Caco-2 (cell line): ENCODE measurements around the gene NUMB. TPM values are rescaled to one million over a fixed set of nuclear protein-coding genes. Genes with fewer than 3 reads are reported as not detected.

Source experiments
- BruUV-seq: library from RNA; stranded (reverse); fragments of 400-500 nt; replicated peaks from 2 replicates; lab custom pipeline; 2021; lab: Mats Ljungman, UMichigan
- CTCF ChIA-PET: fragments of 300-600 bp; sonication (Branson Sonifier 250); formaldehyde crosslinking; loops from one replicate; lab custom pipeline; 2022; ENCODE audit warnings: antibody characterized with exemption; lab: Charles Lee
- POLR2A ChIA-PET: fragments of 300-600 bp; sonication (Branson Sonifier 250); formaldehyde crosslinking; loops from one replicate; lab custom pipeline; 2022; ENCODE audit warnings: antibody characterized with exemption; lab: Charles Lee
- DNase-seq, 2 experiments: peaks; one replicate each; pipeline versions ENCODE4 v3.0.0 to v3.0.0-alpha.2; 2020 to 2022
- H3K27me3 ChIP-seq: replicated peaks from 2 replicates; pipeline ENCODE4 v1.6.0; 2011; ENCODE audit warnings: low read length; ENCODE audit not compliant: control insufficient read depth, insufficient read depth
- H3K36me3 ChIP-seq: 2 replicates; pipeline ENCODE4 v1.5.1; 2011; ENCODE audit warnings: low read length; ENCODE audit not compliant: control insufficient read depth, insufficient read depth
- H3K4me1 ChIP-seq: fragments of 250-450 bp; sonication (Bioruptor Pico); 2 replicates; pipeline ENCODE4 v1.5.1; 2020; ENCODE audit warnings: mild to moderate bottlenecking
- H3K4me3 ChIP-seq: 2 replicates; pipeline ENCODE4 v1.5.1; 2011; ENCODE audit warnings: low read depth, mild to moderate bottlenecking, control low read depth, low read length
- H3K9me3 ChIP-seq: fragments of 250-450 bp; sonication (Bioruptor Pico); 2 replicates; pipeline ENCODE4 v1.5.1; 2020; ENCODE audit warnings: mild to moderate bottlenecking, moderate library complexity
- H3K27ac Mint-ChIP-seq: one replicate; pipeline ENCODE4 v1.8.0; 2022; ENCODE audit warnings: mixed read lengths; ENCODE audit not compliant: unreplicated experiment
- H3K27me3 Mint-ChIP-seq: one replicate; pipeline ENCODE4 v1.8.0; 2022; ENCODE audit warnings: mixed read lengths; ENCODE audit not compliant: insufficient read depth, unreplicated experiment
- H3K36me3 Mint-ChIP-seq: one replicate; pipeline ENCODE4 v1.8.0; 2022; ENCODE audit warnings: mild to moderate bottlenecking, mixed read lengths; ENCODE audit not compliant: insufficient read depth, unreplicated experiment
- H3K4me1 Mint-ChIP-seq: one replicate; pipeline ENCODE4 v1.8.0; 2022; ENCODE audit warnings: low read depth, mixed read lengths; ENCODE audit not compliant: unreplicated experiment
- H3K4me3 Mint-ChIP-seq: one replicate; pipeline ENCODE4 v1.8.0; 2022; ENCODE audit warnings: mild to moderate bottlenecking, moderate library complexity, mixed read lengths; ENCODE audit not compliant: unreplicated experiment
- H3K9me3 Mint-ChIP-seq: one replicate; pipeline ENCODE4 v1.8.0; 2022; ENCODE audit warnings: mixed read lengths; ENCODE audit not compliant: unreplicated experiment
- CTCF ChIP-seq, 2 experiments: fragments of 200-600 bp in 1 of 2; IDR thresholded peaks; 1 replicate in 1 of 2; 2 replicates in 1 of 2; pipeline versions ENCODE4 v1.5.1 to v1.8.0; 2011 to 2022; ENCODE audit warnings: antibody characterized with exemption in 1 of 2, control low read depth in 1 of 2, inconsistent platforms in 1 of 2, low read depth in 1 of 2, low read length in 1 of 2, mild to moderate bottlenecking in 1 of 2, moderate library complexity in 1 of 2; ENCODE audit not compliant: insufficient read depth in 1 of 2, severe bottlenecking in 1 of 2, unreplicated experiment in 1 of 2
- intact Hi-C: fragments of 100-400 bp; cut with micrococcal nuclease; formaldehyde crosslinking; loops from one replicate; pipeline ENCODE4 v1.10.0; 2022; ENCODE audit not compliant: unreplicated experiment
- total RNA-seq: library from RNA; stranded (reverse); gene quantifications from 2 replicates; pipeline ENCODE4 v1.2.3, GENCODE V29; 2022

The NUMB gene
- total RNA-seq, 1 experiment from 2014 or later, result 67.6 TPM

GRCh38 chr14:73252491-73253322 is 205.6 kb downstream of the NUMB start:
- Histone ChIP-seq H3K36me3 (no peaks in the 10 kb centered on the region), H3K27me3 (no peaks in the 10 kb centered on the region), H3K9me3 (no peaks in the 10 kb centered on the region), H3K4me3 (no peak overlapping the region), H3K4me1 (no peaks in the 10 kb centered on the region)
- no peaks in the 10 kb centered on the region for H3K27me3 Mint-ChIP-seq
- no peak overlapping the region for H3K27ac Mint-ChIP-seq
- H3K36me3 Mint-ChIP-seq, result no peaks in the 10 kb centered on the region
- intact Hi-C loops, result no loop called here
- no peak for DNase-seq
- H3K4me3 Mint-ChIP-seq, result no peak overlapping the region
- POLR2A ChIA-PET, result no interaction called here
- CTCF ChIA-PET, result no interaction called here
- H3K4me1 Mint-ChIP-seq, result no peaks in the 10 kb centered on the region
- no TSS peak for BruUV-seq
- no peaks in the 10 kb centered on the region for H3K9me3 Mint-ChIP-seq
- TF ChIP-seq CTCF (IDR thresholded peaks at IDR 0.05; ENCODE audit: insufficient read depth in 1 of 2, low read depth in 1 of 2, low read length in 1 of 2, severe bottlenecking in 1 of 2, unreplicated experiment in 1 of 2), result no peak

GRCh38 chr14:73251516-73252215 is 206.7 kb downstream of the NUMB start:
- H3K36me3 Mint-ChIP-seq, result no peaks in the 10 kb centered on the region
- H3K36me3 ChIP-seq, result no peaks in the 10 kb centered on the region
- H3K9me3 Mint-ChIP-seq, result no peaks in the 10 kb centered on the region
- no peak overlapping the region for H3K27ac Mint-ChIP-seq
- DNase-seq, result no peak
- H3K9me3 ChIP-seq, result no peaks in the 10 kb centered on the region
- H3K27me3 ChIP-seq, result no peaks in the 10 kb centered on the region
- no peaks in the 10 kb centered on the region for H3K4me1 Mint-ChIP-seq
- H3K4me1 ChIP-seq, result no peaks in the 10 kb centered on the region
- ChIA-PET CTCF (no interaction called here), POLR2A (no interaction called here)
- H3K4me3 Mint-ChIP-seq, result no peak overlapping the region
- no TSS peak for BruUV-seq
- no peak overlapping the region for H3K4me3 ChIP-seq
- intact Hi-C loops, result no loop called here
- no peak for TF ChIP-seq CTCF (IDR thresholded peaks at IDR 0.05; ENCODE audit: insufficient read depth in 1 of 2, low read depth in 1 of 2, low read length in 1 of 2, severe bottlenecking in 1 of 2, unreplicated experiment in 1 of 2)
- H3K27me3 Mint-ChIP-seq, result no peaks in the 10 kb centered on the region

- ChIA-PET POLR2A (no interaction called here), CTCF (no interaction called here)
- intact Hi-C loops, result no loop called here
- Mint-ChIP-seq H3K36me3 (no peaks in the 10 kb centered on the region), H3K9me3 (no peaks in the 10 kb centered on the region), H3K27ac (no peak overlapping the region), H3K4me3 (no peak overlapping the region), H3K4me1 (no peaks in the 10 kb centered on the region), H3K27me3 (no peaks in the 10 kb centered on the region)
- Histone ChIP-seq H3K36me3 (no peaks in the 10 kb centered on the region), H3K4me1 (no peaks in the 10 kb centered on the region), H3K4me3 (no peak overlapping the region), H3K9me3 (no peaks in the 10 kb centered on the region), H3K27me3 (no peaks in the 10 kb centered on the region)
- TF ChIP-seq CTCF (IDR thresholded peaks at IDR 0.05; ENCODE audit: insufficient read depth in 1 of 2, low read depth in 1 of 2, low read length in 1 of 2, severe bottlenecking in 1 of 2, unreplicated experiment in 1 of 2), result no peak
- no TSS peak for BruUV-seq
- no peak for DNase-seq
Observed at GRCh38 chr14:73250781-73251500, 207.4 kb downstream of the NUMB start.
